ENCODE measurements around the gene CCDC200.
"Not testable (repeated sequence)": the region's sequence is repeated elsewhere in the genome, so short reads cannot be mapped to it uniquely, and the experiment has no call there.

Gene CCDC200

GRCh38 chr17:43216369-43216761, 12.1 kb downstream of the CCDC200 start:
- DNase-seq (ENCODE audit: low spot score) = no peak

DNA sequence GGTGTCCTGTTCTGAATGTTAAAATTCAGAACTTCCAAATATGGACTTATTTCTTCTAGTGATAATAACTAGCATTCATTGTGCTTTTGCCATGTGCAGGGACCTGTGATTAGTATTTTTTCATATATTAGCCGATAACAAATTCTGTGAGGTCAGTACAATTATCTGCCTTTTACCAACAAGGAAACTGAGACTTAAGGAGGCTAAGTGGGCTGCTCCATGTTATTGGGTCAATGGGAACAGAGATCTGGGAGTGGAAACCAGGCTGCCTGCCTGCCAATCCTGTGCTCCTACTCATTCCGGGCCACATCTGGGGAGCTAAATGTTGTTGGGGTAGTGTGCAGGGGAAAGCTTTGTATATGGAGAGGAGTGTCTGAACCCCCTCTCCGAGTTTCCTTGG, 13.1 kb downstream of the CCDC200 start:
- no peak for DNase-seq (ENCODE audit: low spot score)

GRCh38 chr17:43213545-43213944, 14.9 kb downstream of the CCDC200 start:
- DNase-seq (ENCODE audit: low spot score) = no peak

GRCh38 chr17:43212641-43213490, 15.6 kb downstream of the CCDC200 start:
- no peak for DNase-seq (ENCODE audit: low spot score)

GRCh38 chr17:43211480-43212402, 16.7 kb downstream of the CCDC200 start, which contains the start of gene TMEM106A:
Gene TMEM106A (plus strand): TSS chr17:43211875. CDS start chr17:43213042, 1,167 bp downstream.
- DNase-seq (ENCODE audit: low spot score) = peak; percentile 93

GRCh38 chr17:43211123-43211479, 17.3 kb downstream of the CCDC200 start:
- no peak for DNase-seq (ENCODE audit: low spot score)

GRCh38 chr17:43210576-43210975, 17.8 kb downstream of the CCDC200 start:
- no peak for DNase-seq (ENCODE audit: low spot score)

DNA sequence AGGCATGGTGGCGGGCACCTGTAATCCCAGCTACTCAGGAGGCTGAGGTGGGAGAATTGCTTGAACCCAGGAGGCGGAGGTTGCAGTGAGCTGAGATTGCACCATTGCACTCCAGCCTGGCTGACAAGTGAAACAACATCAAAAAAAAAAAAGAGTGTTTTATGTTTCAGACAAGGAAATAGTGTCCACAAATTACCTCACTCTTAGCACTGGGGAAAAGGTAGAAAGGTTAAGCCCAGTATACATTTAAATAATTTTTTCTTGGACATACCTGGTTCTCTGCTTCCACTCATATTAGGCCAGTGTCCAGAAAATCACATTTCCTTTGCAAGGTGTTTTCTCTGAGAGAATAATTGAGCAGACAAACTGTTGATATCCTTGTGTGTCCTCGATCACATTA, 25.4 kb downstream of the CCDC200 start:
- not testable (repeated sequence) for DNase-seq (ENCODE audit: low spot score)

GRCh38 chr17:43200127-43200526, 28.3 kb downstream of the CCDC200 start:
- DNase-seq (ENCODE audit: low spot score) = no peak

- no peak for DNase-seq (ENCODE audit: low spot score)
Observed at GRCh38 chr17:43199633-43200032, 28.8 kb downstream of the CCDC200 start.

DNA sequence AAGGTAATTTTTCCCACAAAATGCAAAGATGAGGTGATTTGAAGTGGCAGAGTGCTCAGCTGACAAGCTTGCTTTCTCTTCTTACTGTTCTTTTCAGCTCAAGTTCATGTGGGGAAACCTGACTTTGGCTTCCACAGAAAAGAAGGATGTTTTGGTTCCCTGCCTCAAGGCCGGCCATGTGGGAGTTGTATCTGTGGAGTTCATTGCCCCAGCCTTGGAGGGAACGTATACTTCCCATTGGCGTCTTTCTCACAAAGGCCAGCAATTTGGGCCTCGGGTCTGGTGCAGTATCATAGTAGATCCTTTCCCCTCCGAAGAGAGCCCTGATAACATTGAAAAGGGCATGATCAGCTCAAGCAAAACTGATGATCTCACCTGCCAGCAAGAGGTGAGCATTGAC, 35.2 kb downstream of the CCDC200 start:
- DNase-seq (ENCODE audit: low spot score) = no peak

DNA sequence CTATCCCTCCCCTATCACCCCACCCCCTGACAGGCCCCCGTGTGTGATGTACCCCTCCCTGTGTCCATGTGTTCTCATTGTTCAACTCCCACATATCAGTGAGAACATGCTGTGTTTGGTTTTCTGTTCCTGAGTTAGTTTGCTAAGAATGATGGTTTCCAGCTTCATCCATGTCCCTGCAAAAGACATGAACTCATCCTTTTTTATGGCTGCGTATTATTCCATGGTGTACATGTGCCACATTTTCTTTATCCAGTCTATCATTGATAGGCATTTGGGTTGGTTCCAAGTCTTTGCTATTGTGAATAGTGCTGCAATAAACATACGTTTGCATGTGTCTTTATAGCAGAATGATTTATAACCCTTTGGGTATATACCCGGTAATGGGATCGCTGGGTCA, 41.8 kb downstream of the CCDC200 start:
- not testable (repeated sequence) for DNase-seq (ENCODE audit: low spot score)

DNA sequence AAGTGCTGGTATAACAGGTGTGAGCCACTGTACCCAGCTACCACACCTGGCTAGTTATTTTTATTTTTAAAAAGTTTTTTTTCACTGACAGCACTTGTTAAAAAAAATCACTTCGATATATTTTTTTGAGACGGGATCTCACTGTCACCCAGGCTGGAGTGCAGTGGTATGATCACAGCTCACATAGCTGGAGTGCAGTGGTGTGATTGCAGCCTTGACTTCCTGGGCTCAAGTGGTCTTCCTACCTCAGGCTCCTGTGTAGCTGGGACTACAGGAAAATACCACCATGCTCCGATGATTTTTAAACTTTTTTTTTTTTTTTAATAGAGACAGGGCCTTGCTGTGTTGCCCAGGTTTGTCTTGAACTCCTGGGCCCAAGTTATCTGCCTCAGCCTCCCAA, 44.5 kb downstream of the CCDC200 start:
- DNase-seq (ENCODE audit: low spot score) = no peak

DNA sequence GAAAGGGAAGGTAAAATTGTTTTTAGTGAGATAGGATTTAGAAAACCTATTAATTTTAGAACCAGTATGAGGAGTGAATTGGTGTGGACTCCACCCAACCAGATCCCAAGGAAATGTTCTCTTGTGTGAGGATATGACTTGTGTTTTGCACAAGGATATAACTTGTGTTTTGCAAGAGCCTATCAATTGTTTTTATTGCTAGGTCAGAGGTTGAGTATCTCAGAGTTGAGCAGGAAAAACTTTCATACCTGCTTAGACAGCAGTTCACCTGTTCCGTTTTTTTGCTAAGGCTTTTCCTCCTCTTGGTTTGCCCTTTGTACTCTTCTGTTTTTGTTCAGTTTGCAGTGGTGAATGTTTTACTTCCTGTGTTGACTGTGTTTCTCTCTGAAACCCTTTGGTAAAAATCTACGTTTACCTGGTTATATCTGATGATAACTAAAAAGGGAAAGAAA, 52.3 kb downstream of the CCDC200 start:
- DNase-seq (ENCODE audit: low spot score) = no peak

DNA sequence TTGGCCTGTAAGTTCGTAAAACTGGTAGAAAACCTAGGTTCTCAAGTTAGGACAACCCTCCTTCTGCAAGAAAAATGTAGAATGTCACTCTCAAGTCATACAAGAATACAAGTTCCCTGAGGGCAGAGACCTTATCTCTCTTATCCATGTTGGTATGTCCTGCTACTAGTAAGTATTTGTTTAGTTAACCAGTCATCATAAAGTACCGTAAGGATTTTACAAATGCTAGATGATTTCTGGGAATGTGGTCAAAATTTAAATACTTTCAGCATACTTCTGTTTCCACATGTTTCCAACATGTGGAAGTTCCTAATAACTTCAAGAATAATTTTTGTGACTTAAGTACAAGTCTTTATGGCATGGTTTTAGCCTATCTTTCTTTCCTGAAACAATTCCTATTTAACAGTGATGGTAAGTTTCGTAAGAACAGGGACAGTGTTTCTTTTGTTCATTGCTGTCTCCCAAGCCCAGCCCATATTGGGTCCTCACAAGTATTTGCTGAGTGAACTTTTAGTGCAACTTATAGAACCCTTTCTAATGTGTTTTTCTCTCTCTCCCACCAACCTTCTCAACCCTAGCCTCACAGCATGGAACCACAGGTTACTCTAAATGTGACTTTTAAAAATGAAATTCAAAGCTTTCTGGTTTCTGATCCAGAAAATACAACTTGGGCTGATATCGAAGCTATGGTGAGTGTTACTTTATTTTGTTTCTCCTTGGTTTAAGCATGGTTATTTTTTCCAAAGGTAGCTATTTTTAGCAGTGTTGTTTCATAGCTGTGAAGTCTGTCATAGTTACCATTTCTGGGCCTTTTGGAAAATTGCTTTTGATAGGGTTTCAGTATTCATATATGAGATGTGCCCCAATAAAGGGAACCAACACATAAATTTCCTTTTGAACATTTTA, 53.0 kb downstream of the CCDC200 start:
- no peak for DNase-seq (ENCODE audit: low spot score)

DNA sequence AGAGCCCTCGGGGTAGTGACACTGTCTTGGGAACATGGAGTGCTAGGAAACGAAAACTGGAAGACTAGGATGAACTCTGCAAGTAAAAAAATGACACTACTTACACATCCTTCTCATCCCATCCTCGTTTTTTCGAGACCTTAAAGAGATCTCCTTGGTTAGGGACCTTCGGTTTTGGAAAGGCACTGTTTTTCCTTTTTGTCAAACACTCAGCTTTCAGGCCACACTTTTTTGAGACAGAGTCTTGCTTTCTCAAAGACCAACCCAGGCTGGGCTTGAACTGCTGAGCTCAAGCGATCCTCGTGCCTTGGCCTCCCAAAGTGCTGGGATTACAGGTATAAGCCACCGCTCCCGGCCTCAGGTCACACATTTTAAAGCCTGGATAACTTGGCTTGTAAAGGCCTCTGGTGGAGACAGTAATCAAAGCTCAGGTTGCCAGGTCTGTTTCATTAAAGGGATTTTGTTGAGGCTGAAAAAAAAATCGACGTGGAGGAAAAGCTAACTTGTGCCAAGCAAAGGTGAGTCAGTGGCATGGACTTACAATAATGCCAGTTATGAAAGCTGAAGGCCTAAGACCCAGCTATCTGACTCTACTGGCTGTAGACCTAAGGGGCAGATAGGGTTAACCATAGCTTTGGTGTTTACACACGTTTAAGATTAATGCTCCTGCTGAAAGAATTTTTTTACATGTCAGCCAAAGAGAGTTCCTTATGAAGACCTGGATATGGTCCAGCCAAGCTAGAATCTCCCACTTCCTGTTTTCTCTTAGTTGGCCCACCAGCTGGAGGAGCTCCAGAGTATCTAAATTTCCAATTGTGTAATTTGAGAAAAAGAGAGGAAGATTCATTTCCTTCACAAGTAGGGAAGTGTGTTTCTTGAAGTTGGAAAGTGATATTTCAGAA, 56.6 kb downstream of the CCDC200 start:
- no peak for DNase-seq (ENCODE audit: low spot score)

All from iPS-NIHi11 (cell line).